A549 treated with CORT108297 at 1 μM for 4 hours (cell line): ENCODE results near the gene ZC3H11A. TPM values are rescaled to one million over a fixed set of nuclear protein-coding genes. Genes with fewer than 3 reads are reported as not detected.

ENCODE experiments used
- total RNA-seq: library from RNA; stranded (reverse); fragments of 200-300 nt; extraction: Qiagen RNA extraction; gene quantifications from 5 replicates; pipeline ENCODE4 v1.2.3, GENCODE V29; 2022

The ZC3H11A gene
- 40.4 to 56.8 TPM (median 40.7 TPM) in 5 replicates for total RNA-seq

DNA sequence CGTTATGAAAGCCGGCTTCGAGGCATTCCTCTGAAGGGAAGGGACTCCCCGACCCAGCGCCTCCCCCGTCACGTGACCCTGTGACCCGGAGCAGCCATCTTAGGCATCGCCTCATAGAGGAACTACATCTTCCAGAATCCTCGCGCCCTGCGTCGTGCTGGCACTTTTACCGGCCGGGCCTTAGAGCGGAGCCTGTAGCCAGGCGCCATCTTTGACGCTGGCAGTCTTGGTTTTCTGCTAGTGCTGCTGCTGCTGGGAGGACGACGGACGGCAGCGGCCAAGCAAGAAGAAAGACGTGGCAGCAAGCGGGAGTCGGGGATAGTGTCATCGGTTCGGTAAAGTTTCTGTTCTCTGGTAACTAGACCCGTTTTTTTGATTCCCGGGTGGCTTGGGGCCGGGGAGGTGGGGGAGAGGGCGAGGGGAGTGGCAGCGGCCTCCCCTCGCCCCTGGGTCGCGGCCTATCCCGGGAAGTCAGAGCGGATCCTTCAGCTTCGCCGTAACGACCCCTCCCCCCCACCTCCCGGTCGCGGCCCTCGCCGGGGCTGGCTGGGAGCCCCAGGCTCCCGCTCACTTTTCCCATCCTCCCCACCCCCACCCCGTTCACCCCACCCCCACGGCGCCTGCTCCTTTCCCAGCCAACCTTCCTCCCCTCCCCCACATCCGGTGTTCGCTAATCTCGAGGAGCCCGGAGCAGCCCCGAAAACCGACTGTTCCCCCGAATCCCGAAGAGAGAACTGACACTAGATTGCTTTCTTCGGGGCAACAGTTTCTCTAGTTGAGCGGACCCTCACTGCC lies at the start of gene ZC3H11A, which contains the start of gene ZBED6:
Gene ZC3H11A (plus strand): TSS at position 183 of the 795 bp plus-strand sequence. CDS start 21,448 bp downstream, outside the sequence.
Gene ZBED6 (plus strand): TSS at position 183 of the 795 bp plus-strand sequence. CDS start 1,900 bp downstream, outside the sequence.

DNA sequence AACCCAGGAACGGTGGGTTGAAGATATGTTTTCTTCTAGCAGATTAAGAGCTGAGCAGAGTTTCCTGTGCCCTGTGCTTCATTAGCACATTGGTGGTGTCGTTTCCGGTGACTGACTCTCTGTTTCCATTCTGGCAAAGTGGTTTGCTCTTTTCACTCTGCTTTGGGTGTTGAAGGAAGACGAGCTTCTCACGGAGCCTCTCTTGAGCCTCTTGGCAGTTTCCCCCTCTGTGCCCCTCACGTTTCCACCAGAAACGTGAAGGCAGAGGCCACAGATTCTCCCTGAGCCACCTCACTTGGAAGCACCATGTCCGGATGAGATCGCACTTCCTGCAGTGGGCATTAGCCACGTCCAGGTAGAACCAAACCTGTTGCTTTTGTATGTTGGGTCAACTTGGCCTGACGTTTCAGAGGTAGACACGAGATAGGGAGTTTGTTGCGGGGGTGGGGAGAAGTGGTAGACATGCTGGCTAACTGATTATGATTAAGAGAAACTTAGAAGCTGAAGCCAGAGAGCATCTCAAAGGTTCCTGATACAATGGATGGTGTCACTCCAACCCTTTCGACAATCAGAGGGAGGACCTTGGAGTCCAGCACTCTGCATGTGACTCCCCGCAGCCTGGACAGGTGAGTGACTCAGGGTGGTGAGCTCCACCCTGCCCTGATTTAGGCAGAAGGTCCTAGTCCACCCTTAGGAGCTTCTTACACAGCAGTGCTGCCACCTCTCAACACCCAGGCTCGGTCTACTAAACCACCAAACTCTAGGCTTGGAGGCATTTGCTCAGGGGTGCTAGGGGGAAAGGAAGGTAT lies 30.2 kb upstream of the ZC3H11A start, which contains the start of gene LAX1:
Gene LAX1 (plus strand): TSS at position 155 of the 809 bp plus-strand sequence. CDS start 383 bp downstream, at position 538.

Other genes with a start within 250 kb of the ZC3H11A start
- 10.0 to 19.3 TPM (median 14.6 TPM) in 5 replicates for gene ATP2B4, start 168.8 kb upstream of the ZC3H11A start, total RNA-seq
- gene LAX1, start 30.4 kb upstream of the ZC3H11A start, total RNA-seq: not detected in 5 replicates
- gene ZBED6, start within 50 bp of the ZC3H11A start, total RNA-seq: 1.4 to 5.2 TPM (median 3.0 TPM) in 5 replicates
- gene SNRPE, start 66.0 kb downstream of the ZC3H11A start, total RNA-seq: 177 to 258 TPM (median 252 TPM) in 5 replicates